ENCODE measurements around the gene POLRMT.

The POLRMT gene

DNA sequence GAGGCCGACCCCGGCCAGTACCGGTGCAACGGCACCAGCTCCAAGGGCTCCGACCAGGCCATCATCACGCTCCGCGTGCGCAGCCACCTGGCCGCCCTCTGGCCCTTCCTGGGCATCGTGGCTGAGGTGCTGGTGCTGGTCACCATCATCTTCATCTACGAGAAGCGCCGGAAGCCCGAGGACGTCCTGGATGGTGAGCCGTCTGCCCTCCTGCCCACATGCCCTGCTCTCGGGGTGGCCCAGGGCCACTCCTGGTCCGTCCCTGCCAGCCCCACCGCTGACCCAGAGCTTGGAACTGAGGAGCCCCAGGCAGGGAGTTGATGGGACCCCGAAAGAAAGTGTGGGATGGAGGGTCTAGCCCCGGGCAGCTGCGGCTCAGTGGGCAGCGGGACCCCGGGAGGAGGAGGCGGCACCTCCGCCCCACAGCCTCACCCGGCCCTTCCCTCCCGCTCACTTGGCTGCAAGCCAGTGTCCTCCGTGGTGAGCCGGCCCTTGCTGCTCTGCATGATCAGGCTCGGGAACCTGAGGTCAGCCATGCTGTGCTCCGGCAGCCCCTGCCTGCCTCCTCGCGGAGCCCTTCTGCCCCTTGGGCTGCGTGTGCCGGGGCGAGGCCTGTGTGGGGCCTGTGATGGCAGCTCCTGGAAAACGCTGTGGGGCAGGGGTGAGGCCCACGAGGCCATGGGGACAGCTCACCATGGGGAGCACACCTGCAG, 51.8 kb downstream of the POLRMT start:
- in situ Hi-C loops (cut with HindIII; ENCODE audit: low sequenced_read_pairs) = no loop called here

DNA sequence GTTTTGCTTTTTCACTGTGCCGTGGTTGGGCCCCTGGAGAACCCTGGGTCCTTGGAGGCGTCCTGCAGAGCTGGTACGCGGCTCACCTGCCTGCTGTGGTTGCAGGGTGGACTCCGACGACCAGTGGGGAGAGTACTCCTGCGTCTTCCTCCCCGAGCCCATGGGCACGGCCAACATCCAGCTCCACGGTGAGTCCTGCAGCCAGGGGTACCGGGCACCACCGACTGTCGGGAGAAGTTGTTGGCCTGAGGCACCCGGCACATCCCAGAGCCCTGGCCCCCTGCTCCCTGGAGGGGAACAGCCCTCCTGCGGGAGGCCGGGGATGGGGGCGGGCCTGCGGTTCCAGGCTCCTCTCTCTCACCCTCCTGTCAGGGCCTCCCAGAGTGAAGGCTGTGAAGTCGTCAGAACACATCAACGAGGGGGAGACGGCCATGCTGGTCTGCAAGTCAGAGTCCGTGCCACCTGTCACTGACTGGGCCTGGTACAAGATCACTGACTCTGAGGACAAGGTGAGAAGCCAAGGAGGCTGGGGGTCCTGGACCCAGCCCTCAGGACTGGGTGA, 53.0 kb downstream of the POLRMT start:
- in situ Hi-C loops (cut with HindIII; ENCODE audit: low sequenced_read_pairs) = no loop called here

DNA sequence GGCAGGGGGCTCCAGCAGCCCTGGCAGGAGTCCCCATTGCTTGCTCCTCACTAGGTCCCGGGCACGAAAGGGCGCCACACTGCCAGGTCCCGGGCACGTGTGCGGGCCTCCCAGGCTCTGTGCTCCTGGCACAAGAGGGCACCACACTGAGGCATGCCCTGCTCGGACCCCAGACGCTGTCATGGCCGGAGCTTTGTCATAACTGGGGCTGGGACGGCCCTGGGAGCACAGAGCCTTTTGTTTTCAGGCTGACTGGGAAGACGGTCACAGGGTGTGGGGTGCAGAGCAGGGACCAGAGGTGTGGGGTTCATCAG, 53.5 kb downstream of the POLRMT start:
- in situ Hi-C loops (cut with HindIII; ENCODE audit: low sequenced_read_pairs) = no loop called here

DNA sequence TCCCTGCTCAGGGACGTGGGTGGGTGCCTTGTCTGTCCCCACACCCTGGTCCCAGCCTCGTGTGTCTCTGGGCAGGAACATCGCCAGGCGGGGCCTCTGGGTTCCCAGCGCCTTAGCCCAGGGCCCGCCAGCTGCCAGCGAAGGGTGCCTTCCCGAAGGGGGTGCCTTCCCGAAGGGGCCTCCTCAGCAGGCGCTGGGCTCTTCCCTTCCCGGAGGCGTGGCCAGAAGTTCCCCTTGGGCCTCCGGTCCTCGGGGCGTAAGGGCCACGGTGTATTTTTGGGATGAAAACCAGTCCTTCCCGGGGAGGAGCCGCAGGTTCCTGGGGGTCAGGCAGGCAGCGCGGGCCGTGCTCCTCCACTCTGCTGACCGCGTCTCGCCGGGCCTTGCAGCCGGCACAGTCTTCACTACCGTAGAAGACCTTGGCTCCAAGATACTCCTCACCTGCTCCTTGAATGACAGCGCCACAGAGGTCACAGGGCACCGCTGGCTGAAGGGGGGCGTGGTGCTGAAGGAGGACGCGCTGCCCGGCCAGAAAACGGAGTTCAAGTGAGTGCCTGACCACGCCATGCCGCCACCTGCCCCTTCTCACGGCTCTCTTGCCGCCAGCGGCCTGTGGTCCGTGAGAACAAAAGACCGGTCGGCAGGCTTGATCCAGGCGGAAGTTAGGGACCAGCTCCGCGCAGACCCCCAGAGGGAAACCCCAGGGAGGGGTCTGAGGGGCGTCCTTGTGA, 54.1 kb downstream of the POLRMT start:
- in situ Hi-C loops (cut with HindIII; ENCODE audit: low sequenced_read_pairs) = no loop called here

DNA sequence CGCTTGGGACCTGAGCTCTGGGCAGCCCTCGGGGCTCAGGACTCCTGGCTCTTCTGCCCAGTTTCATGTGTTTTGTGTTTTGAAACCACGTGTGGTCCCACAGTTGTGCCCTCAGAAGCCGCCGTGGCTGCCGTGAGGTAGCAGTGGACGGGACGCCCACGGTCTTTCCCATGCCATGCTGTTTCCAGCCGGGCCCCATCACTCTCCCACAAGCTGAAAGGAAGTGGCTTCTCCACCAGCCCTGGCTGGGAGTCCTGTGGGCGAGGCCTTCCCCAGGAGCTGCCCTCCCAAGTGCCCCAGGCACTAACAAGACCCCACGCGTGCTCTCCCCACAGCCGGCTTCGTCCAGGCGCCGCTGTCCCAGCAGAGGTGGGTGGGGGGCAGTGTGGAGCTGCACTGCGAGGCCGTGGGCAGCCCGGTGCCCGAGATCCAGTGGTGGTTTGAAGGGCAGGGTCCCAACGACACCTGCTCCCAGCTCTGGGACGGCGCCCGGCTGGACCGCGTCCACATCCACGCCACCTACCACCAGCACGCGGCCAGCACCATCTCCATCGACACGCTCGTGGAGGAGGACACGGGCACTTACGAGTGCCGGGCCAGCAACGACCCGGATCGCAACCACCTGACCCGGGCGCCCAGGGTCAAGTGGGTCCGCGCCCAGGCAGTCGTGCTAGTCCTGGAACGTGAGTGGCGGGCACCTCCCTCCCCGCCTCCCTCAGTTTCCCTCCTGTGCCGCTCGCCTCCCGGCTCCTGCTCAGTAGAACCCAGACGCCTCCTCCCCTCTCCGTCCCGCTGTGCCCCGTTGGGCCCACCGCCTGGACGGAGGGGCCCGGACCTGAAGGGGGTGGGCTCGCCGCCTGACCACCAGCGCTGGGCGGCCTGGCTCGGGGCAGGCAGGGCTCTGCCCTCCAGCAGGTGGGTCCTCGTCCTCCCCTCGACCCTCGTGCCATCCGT, 55.6 kb downstream of the POLRMT start:
- in situ Hi-C loops (cut with HindIII; ENCODE audit: low sequenced_read_pairs) = no loop called here

DNA sequence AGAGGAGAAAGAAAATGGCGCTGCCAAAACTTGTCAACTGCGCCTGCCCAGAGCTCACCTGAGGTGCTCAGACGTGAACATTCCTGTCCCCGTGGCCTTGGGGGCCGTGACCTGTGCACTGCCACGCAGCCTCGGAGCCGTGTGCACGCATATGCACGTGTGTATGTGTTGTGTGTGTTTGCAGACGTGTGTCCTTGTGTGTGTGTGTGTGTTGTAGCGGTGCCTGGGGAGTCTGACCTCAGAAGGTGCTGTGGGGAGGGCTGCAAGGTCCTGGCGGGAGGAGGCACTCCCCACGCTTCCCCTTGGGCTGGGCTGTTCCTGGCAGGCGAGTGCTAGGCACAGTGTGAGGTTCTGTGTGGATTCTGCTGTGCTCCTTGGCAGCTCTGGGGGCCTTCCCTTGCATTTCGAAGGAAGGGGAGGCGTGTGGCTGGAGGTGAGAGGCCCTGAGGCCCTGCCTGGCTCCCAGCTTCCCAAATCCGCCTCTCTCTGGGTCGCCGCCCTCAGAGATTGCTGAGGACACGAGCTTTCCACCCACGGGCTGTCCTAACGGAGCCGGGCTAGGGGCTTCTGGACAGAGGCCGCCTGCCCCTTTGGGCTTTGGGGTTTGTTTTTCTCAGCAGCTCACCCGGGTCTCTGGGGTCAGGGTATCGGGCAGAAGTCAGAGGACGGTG, 56.4 kb downstream of the POLRMT start:
- in situ Hi-C loops (cut with HindIII; ENCODE audit: low sequenced_read_pairs) = no loop called here

DNA sequence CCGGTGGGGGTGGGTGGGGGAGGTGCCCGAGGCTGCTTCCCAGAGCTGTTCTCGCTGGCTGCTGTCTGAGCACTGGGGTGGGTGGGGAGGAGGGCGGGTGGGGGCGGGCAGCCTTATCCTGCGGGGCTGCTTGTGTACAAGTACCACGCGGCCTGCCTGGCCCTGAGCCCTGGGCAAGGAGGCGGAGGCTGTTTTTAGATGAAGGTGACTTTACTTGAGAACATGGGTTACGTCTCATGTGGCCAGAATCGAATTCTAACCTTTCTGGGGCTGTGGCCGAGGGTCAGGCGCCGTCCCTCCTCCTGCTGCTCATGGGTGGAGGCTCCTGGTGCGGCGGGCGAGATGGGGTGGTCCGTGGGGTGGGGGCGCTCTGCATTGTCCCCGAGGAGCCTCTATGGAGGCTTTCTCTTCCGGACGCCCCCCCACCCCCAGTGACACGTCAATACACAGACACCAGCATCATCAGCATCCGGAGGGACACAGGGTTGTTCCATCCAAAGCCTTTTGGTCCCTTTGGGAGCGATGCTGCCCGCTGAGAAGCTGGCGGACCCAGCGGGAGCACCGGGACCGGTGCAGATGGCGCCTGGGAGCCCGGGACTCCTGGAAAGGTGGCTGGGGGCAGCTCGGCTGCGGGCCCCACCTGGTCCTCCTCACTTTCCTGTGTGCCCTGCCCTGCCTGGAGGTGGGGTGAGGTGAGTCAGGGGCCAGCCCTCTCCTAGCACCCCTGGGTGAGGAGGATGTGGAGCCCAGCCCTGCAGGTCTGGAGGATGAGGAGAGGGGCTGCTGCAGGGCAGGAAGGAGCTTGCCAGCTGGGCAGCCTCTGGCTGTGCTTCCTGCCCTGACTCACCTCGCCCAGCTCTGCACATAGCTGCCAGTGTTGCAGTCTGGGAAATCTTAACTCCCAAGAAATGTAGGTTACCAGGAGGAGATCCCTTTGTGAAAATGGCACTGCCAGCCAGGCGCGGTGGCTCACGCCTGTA, 57.5 kb downstream of the POLRMT start:
- in situ Hi-C loops (cut with HindIII; ENCODE audit: low sequenced_read_pairs) = no loop called here

DNA sequence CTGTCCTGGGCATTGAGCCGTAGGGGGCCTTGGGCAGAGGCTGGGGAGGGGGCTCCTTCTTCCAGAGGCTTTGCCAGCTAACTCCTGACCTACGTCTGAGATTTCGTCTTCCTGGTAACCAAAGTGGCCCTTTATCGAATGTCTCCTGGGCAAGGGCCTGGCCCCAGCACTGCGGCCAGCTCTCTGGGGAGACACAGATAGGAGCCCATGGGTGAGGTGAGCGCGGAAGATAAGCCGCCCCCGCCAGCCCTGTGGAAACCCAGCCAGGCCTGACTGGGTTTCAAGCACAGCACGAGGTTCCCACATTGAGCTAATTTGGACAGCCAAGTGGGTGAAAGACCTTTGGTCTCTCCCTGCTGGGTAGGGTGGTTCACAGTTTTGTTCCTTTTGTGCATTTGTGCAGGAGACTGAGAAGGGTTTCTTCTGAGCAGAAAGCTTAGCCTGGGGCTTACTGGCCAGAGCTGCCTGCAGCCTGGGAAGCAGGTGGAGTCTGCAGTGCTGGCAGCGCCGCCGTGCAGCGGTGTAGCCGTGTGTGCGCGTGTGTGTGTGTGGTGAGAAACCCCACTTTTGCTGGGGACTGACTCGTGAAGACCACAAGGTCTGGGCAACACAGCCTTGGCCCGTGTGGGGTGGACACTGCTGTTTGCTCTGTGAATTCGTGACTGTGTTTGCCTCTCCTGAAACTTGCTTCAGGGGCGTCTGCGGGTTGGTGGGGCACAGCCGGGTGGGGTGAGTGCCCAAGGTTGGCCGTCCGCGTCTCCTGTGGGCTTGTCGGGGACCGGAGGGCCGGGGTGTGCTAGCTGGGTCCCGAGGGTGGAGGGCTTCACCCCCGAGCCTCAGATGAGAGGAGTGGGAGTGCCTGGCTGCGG, 58.4 kb downstream of the POLRMT start:
- in situ Hi-C loops (cut with HindIII; ENCODE audit: low sequenced_read_pairs) = no loop called here

DNA sequence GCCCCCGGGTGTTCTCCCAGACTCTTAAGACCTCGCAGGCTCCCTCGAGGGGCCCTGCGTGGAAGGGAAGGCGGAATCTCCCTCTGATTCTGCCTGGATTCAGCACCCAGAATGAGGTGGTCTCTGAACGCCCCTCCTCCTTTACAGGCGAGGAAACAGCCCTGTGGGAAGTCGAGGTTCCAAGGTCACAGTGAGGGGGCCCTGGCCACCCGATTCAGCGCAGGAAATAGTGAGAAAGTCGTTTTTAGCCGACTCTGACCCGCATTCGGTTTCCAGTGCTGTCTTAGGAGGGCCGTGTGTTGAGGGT, 59.9 kb downstream of the POLRMT start:
- in situ Hi-C loops (cut with HindIII; ENCODE audit: low sequenced_read_pairs) = no loop called here

DNA sequence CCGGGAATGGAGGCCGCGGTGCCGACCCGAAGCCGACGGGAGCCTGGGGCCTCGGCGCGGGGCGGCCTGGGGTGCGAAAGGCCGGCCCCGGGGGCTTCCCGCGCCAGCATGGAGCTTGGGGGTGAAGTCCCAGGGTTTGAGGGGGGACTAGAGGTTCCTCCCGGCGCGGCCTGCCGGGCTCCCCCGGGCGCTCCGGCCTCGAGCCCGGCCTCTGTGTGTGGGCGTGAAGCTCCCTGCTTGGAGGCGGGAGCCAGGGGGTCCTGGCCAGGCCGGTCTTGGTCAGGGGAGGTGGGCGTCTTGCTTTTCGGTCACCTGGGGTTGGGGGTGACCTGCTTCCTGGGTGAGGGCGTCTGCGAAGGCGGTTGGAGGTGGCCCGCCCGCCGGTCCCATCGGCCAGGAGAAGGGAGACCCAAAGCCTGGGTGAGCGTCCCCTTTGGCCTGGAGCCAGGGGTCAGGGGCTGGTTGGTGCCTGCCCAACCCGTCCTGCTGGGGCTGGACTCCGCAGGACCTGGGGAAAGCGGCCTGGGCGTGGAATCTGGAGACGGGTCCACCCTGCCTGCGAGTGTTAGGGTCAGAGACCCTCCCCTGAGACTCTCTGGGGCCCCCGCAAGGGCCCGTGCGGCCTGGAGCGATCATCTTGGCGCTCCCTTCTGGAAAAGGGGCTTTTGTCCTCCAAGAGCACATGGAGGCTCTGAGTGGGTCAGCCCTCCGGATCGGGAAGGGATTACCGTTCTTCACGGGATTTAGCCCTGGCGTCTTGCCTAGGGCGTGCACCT, 60.4 kb downstream of the POLRMT start:
- in situ Hi-C loops (cut with HindIII; ENCODE audit: low sequenced_read_pairs) = no loop called here

DNA sequence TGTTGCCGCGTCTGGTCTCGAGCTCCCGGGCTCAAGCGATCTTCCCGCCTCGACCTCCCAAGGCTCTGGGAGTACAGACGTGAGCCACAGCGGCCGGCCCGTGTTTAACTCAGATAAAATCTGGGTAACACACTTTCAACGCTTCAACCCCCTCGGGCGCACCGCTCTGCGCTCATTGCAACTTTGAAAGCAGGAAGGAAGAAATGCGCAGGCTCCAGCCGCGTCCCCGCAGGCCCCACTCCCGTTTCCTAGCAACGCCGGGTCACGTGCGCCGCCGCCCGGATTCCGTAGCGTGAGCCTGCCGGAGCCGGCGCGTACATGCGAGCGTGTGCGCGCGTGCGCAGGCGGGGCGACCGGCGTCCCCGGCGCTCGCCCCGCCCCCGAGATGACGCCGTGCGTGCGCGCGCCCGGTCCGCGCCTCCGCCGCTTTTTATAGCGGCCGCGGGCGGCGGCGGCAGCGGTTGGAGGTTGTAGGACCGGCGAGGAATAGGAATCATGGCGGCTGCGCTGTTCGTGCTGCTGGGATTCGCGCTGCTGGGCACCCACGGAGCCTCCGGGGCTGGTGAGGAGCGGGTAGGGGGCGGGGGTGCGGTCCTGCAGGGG, 61.1 kb downstream of the POLRMT start, which contains the start of gene BSG:
BSG (plus strand) TSS at position 457 of the 603 bp plus-strand sequence; CDS start at position 496, 39 bp downstream.
- in situ Hi-C loops (cut with HindIII; ENCODE audit: low sequenced_read_pairs) = no loop called here

DNA sequence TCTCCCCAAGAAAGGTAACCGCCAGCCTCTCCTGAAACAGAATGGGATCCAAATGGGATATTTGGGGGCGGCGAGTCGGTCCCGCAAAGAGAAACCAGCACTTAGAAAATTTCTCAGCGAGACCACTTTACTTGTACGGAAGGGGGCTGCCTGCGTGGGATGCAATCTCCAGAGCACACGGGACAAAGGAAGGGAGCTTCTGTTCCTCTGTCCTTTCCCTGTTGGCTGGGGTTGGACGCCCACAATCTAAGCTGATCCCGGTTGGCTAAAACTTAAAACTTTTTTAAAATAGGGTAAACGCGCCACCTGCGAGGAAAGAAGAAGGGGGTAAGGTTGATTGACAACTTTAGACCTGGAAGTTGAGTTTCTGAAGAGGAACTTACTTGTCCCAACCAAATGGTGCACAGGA, 61.8 kb downstream of the POLRMT start:
- in situ Hi-C loops (cut with HindIII; ENCODE audit: low sequenced_read_pairs) = no loop called here

DNA sequence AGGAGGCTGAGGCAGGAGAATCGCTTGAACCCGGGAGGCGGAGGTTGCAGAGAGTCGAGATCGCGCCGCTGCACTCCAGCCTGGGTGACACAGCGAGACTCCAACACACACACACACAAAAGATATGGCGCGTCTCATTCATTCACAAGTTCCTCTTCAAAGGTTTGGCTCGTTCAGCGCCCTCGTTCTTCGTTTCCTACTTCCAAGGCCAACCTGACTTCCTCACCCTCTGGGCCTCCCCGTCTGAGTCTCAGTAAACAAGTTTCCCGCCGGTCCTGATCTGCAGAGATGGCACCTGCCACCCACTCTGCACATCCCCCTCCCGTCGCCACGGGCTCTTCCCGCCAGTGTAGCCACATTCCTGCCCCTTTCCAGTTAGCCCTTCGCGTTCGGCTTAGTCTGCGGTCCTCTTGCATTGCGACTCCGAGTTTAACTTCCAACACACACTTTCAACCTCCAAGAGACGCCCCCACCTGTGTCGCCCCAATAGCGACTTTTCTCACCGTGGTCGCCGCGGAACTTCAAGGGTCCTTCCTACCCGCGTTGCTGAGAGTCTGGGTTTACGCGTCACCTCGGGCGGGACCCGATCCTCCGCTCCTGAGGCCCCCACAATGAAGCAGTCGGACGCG, 62.3 kb downstream of the POLRMT start:
- in situ Hi-C loops (cut with HindIII; ENCODE audit: low sequenced_read_pairs) = no loop called here

DNA sequence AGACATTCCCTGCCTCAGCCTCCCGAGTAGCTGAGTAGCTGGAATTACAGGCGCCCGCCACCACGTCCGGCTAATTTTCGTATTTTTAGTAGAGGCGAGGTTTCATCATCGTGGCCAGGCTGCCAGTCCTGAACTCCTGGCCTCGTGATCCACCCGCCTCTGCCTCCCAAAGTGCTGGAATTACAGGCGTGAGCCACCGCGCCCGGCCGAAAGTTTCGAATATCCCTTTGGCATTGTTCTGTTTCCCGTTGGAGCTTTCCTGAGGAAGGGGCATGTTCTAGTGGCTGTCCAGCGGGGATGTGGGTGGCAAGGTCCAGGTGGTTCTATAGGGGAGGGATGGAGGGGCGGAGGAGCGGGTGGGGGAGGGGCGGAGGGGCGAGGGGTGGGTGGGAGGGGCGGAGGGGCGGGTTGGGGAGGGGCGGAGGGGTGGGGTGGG, 63.1 kb downstream of the POLRMT start:
- in situ Hi-C loops (cut with HindIII; ENCODE audit: low sequenced_read_pairs) = no loop called here

DNA sequence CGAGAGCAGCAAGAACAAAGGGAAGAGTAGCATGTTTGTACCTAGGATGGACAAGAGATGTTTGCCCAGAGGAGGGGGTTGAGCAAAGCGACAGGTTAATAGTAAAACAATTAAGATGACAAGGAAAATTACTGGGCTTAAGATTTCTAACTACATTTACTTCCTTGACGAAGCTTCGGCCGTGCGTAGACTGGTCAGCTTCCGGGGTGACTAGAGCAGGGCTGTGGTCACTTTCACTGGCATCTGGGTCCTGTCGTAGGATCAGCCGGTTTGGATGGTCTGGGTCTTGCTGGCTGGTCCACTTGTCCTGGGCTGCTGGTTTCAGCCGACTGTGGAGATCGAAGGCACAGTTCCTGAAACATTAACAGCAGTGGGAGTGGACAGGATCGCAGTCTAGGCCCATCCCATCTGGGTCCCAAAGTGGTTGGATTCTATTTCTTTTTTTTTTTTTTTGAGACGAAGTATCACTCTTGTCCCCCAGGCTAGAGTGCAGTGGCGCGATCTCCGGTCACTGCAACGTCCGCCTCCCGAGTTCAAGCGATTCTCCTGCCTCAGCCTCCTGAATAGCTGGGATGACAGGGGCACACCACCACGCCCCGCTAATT, 65.9 kb downstream of the POLRMT start:
- in situ Hi-C loops (cut with HindIII; ENCODE audit: low sequenced_read_pairs) = no loop called here
